ENCODE data around the gene PI4K2A.

DNA sequence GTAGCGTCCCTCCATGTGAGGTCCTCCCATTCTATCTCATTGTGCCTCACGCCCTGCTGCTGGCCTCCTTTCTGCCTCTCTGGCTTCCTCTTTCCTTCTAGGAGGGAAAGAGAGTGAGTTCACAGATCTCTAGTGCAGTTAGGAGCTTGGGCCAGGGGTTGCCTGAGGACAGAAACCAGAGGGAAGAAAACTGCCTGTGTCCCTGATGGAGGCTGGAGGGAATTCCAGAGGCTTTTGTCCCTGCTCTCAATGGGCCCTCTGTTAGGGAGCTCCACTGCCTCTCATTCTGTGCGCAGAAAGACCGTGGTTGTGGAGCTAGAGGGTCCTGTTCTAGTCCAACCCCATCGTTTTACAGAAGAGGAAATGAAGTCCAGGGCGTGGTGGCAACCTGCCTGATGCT lies 77.7 kb downstream of the PI4K2A start:
- TF ChIP-seq, protein P1, sequence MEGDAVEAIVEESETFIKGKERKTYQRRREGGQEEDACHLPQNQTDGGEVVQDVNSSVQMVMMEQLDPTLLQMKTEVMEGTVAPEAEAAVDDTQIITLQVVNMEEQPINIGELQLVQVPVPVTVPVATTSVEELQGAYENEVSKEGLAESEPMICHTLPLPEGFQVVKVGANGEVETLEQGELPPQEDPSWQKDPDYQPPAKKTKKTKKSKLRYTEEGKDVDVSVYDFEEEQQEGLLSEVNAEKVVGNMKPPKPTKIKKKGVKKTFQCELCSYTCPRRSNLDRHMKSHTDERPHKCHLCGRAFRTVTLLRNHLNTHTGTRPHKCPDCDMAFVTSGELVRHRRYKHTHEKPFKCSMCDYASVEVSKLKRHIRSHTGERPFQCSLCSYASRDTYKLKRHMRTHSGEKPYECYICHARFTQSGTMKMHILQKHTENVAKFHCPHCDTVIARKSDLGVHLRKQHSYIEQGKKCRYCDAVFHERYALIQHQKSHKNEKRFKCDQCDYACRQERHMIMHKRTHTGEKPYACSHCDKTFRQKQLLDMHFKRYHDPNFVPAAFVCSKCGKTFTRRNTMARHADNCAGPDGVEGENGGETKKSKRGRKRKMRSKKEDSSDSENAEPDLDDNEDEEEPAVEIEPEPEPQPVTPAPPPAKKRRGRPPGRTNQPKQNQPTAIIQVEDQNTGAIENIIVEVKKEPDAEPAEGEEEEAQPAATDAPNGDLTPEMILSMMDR (IDR thresholded peaks at IDR 0.05): no peak
- no peak for TF ChIP-seq EZH2 (IDR thresholded peaks at IDR 0.05; ENCODE audit: borderline replicate concordance, insufficient read depth, low read depth, low read length, poor library complexity, severe bottlenecking)

All from B cell (primary cell).